Keratinocyte (primary cell): ENCODE results near the gene TSHZ2.

Experiments
- EZH2 ChIP-seq: IDR thresholded peaks from one replicate; pipeline ENCODE4 v1.6.1; 2012; ENCODE audit warnings: inconsistent platforms, mild to moderate bottlenecking, low read length, moderate library complexity
- TF ChIP-seq, protein P1 (sequence below), 3 experiments: IDR thresholded peaks in 1 of 3; conservative IDR thresholded peaks in 1 of 3; optimal IDR thresholded peaks in 1 of 3; 2 replicates in 2 of 3; 3 replicates in 1 of 3; pipeline versions ENCODE3 to v1.5.1; 2011; ENCODE audit warnings: low read length in 3 of 3, mild to moderate bottlenecking in 3 of 3, moderate library complexity in 2 of 3, control low read depth in 1 of 3, inconsistent platforms in 1 of 3; ENCODE audit not compliant: insufficient read depth in 2 of 3; ENCODE audit errors: extremely low read depth in 1 of 3

DNA sequence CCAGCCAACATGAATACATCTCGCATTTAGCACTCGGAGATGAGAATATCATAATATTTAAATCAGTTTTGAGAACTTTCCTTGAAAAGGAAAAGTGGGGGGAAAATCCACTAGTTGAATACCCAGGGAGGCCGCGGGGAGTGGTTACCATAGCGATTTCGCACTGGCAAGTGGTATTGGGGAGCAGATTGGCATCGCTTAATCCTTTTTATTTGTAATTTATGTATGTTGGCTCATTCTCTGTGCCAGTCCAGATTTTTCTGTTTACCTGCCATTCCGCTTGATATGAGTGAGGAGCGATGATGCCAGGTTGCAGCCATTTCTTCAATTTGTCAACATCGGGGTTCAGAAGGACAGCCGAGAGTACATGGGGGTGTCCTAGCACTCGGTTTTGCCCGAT is 329.7 kb downstream of the TSHZ2 start:
- TF ChIP-seq, protein P1, sequence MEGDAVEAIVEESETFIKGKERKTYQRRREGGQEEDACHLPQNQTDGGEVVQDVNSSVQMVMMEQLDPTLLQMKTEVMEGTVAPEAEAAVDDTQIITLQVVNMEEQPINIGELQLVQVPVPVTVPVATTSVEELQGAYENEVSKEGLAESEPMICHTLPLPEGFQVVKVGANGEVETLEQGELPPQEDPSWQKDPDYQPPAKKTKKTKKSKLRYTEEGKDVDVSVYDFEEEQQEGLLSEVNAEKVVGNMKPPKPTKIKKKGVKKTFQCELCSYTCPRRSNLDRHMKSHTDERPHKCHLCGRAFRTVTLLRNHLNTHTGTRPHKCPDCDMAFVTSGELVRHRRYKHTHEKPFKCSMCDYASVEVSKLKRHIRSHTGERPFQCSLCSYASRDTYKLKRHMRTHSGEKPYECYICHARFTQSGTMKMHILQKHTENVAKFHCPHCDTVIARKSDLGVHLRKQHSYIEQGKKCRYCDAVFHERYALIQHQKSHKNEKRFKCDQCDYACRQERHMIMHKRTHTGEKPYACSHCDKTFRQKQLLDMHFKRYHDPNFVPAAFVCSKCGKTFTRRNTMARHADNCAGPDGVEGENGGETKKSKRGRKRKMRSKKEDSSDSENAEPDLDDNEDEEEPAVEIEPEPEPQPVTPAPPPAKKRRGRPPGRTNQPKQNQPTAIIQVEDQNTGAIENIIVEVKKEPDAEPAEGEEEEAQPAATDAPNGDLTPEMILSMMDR (optimal IDR thresholded peaks at IDR 0.05 in 1 of 3, IDR thresholded peaks at IDR 0.05 in 1 of 3, conservative IDR thresholded peaks at IDR 0.05 in 1 of 3; ENCODE audit: extremely low read depth in 1 of 3, insufficient read depth in 2 of 3, low read length in 3 of 3) = no peak
- TF ChIP-seq EZH2 = no peak
